Gastroesophageal sphincter (tissue), 3 donors: Measurements from ENCODE around the gene PFN4.

Experiments used
- EP300 ChIP-seq: sonication (generic); formaldehyde crosslinking; IDR thresholded peaks from one replicate; pipeline ENCODE4 v1.6.1; 2017; ENCODE audit warnings: antibody characterized with exemption, mild to moderate bottlenecking
- POLR2A ChIP-seq, 2 donors: fragments of 450-650 bp; IDR thresholded peaks; one replicate each; pipeline ENCODE4 v1.6.1; 2017; ENCODE audit warnings: antibody characterized with exemption in 2 of 2, mild to moderate bottlenecking in 2 of 2, moderate library complexity in 1 of 2
- POLR2AphosphoS5 ChIP-seq: sonication (generic); formaldehyde crosslinking; IDR thresholded peaks from one replicate; pipeline ENCODE4 v1.6.1; 2017; ENCODE audit warnings: antibody characterized with exemption
- TF ChIP-seq, protein P1 (sequence below), 4 experiments: fragments of 200-600 bp in 2 of 4; fragments of 450-650 bp in 2 of 4; sonication (generic) in 1 of 4; IDR thresholded peaks; one replicate each; pipeline ENCODE4 v1.5.1; 2017 to 2019; ENCODE audit warnings: antibody characterized with exemption in 4 of 4, mild to moderate bottlenecking in 2 of 4, moderate library complexity in 2 of 4

- TF ChIP-seq EP300: no peak
- TF ChIP-seq, protein P1, sequence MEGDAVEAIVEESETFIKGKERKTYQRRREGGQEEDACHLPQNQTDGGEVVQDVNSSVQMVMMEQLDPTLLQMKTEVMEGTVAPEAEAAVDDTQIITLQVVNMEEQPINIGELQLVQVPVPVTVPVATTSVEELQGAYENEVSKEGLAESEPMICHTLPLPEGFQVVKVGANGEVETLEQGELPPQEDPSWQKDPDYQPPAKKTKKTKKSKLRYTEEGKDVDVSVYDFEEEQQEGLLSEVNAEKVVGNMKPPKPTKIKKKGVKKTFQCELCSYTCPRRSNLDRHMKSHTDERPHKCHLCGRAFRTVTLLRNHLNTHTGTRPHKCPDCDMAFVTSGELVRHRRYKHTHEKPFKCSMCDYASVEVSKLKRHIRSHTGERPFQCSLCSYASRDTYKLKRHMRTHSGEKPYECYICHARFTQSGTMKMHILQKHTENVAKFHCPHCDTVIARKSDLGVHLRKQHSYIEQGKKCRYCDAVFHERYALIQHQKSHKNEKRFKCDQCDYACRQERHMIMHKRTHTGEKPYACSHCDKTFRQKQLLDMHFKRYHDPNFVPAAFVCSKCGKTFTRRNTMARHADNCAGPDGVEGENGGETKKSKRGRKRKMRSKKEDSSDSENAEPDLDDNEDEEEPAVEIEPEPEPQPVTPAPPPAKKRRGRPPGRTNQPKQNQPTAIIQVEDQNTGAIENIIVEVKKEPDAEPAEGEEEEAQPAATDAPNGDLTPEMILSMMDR (IDR thresholded peaks at IDR 0.05): no peak
- TF ChIP-seq POLR2A (IDR thresholded peaks at IDR 0.05): no peak
- TF ChIP-seq POLR2AphosphoS5: no peak
These were observed 917 bp upstream of the PFN4 start for GRCh38 chr2:24123922-24124580.
